DND-41 (cell line): ENCODE data around the gene CD22.

ENCODE experiments used
- ATAC-seq: fragments of 200-7000 bp; cut with Tn5 transposase; 3 replicates; pipeline ENCODE4 v1.9.1; 2021; ENCODE audit warnings: low read depth; ENCODE audit not compliant: insufficient read depth
- DNase-seq: peaks from one replicate; pipeline ENCODE4 v3.0.0-alpha.2; 2020
- H2AFZ ChIP-seq: 2 replicates; pipeline ENCODE4 v1.6.0; 2012; ENCODE audit warnings: low read depth, low read length
- H3K27ac ChIP-seq: 2 replicates; pipeline ENCODE4 v1.5.1; 2012; ENCODE audit warnings: low read length, inconsistent platforms
- H3K27me3 ChIP-seq: fragments of 200-600 bp; sonication (generic); 2 replicates; pipeline ENCODE4 v1.6.0; 2012; ENCODE audit warnings: low read length, mild to moderate bottlenecking, inconsistent platforms; ENCODE audit not compliant: insufficient read depth, poor library complexity
- H3K36me3 ChIP-seq: 2 replicates; pipeline ENCODE4 v1.5.1; 2012; ENCODE audit warnings: low read length, inconsistent platforms; ENCODE audit not compliant: insufficient read depth
- H3K4me1 ChIP-seq: 2 replicates; pipeline ENCODE4 v1.5.1; 2012; ENCODE audit warnings: mild to moderate bottlenecking, low read length; ENCODE audit not compliant: insufficient read depth
- H3K4me2 ChIP-seq: 2 replicates; pipeline ENCODE4 v1.6.0; 2012; ENCODE audit warnings: mild to moderate bottlenecking, moderate library complexity, low read length, inconsistent platforms; ENCODE audit not compliant: insufficient read depth
- H3K4me3 ChIP-seq, 2 experiments: fragments of 200-600 bp in 1 of 2; shearing (Covaris generic) in 1 of 2; 2 replicates each; pipeline ENCODE4 v1.5.1; 2012 to 2016; ENCODE audit warnings: inconsistent platforms in 2 of 2, low read length in 2 of 2, mild to moderate bottlenecking in 2 of 2, low read depth in 1 of 2, moderate library complexity in 1 of 2
- H3K79me2 ChIP-seq: 2 replicates; pipeline ENCODE4 v1.6.0; 2012; ENCODE audit warnings: low read length, inconsistent platforms; ENCODE audit not compliant: insufficient read depth
- H3K9ac ChIP-seq: 2 replicates; pipeline ENCODE4 v1.6.0; 2012; ENCODE audit warnings: low read depth, mild to moderate bottlenecking, inconsistent platforms, low read length, moderate library complexity
- H3K9me3 ChIP-seq: 2 replicates; pipeline ENCODE4 v1.5.1; 2012; ENCODE audit warnings: low read length, moderate library complexity, mild to moderate bottlenecking, inconsistent platforms; ENCODE audit not compliant: insufficient read depth, severe bottlenecking
- H4K20me1 ChIP-seq: 2 replicates; pipeline ENCODE4 v1.6.0; 2012; ENCODE audit warnings: low read length; ENCODE audit not compliant: insufficient read depth
- CTCF ChIP-seq: IDR thresholded peaks from 2 replicates; pipeline ENCODE4 v1.5.1; 2012; ENCODE audit warnings: borderline replicate concordance, low read length, moderate library complexity, mild to moderate bottlenecking; ENCODE audit not compliant: poor library complexity, severe bottlenecking; ENCODE audit errors: extremely low read depth
- EZH2 ChIP-seq: IDR thresholded peaks from 3 replicates; pipeline ENCODE4 v1.6.1; 2012; ENCODE audit warnings: borderline replicate concordance, low read depth, mild to moderate bottlenecking, moderate library complexity, low read length, inconsistent platforms; ENCODE audit not compliant: severe bottlenecking

The CD22 gene

GRCh38 chr19:35363711-35364425 is 34.9 kb downstream of the CD22 start:
- H3K79me2 ChIP-seq = no peaks in the 10 kb centered on the region
- H3K9me3 ChIP-seq = no peaks in the 10 kb centered on the region
- DNase-seq (no peak), ATAC-seq (no peak)
- no peaks in the 10 kb centered on the region for H3K27me3 ChIP-seq
- no peak overlapping the region for H3K27ac ChIP-seq
- no peaks in the 10 kb centered on the region for H4K20me1 ChIP-seq
- no peak overlapping the region for H3K4me2 ChIP-seq
- no peak overlapping the region for H3K4me3 ChIP-seq
- H2AFZ ChIP-seq = no peak overlapping the region
- TF ChIP-seq CTCF (no peak), EZH2 (no peak)
- no peaks in the 10 kb centered on the region for H3K4me1 ChIP-seq
- no peak overlapping the region for H3K9ac ChIP-seq
- H3K36me3 ChIP-seq = no peaks in the 10 kb centered on the region

GRCh38 chr19:35365303-35365702 is 36.3 kb downstream of the CD22 start:
- TF ChIP-seq EZH2 (no peak), CTCF (no peak)
- Histone ChIP-seq H3K4me3 (no peak overlapping the region), H3K9me3 (no peaks in the 10 kb centered on the region), H4K20me1 (no peaks in the 10 kb centered on the region), H3K79me2 (no peaks in the 10 kb centered on the region), H3K36me3 (no peaks in the 10 kb centered on the region), H3K9ac (no peak overlapping the region), H3K27ac (no peak overlapping the region), H2AFZ (no peak overlapping the region), H3K4me1 (no peaks in the 10 kb centered on the region), H3K4me2 (no peak overlapping the region), H3K27me3 (no peaks in the 10 kb centered on the region)
- DNase-seq (no peak), ATAC-seq (no peak)

GRCh38 chr19:35368378-35368777 is 39.4 kb downstream of the CD22 start:
- no peaks in the 10 kb centered on the region for H3K27me3 ChIP-seq
- H4K20me1 ChIP-seq = no peaks in the 10 kb centered on the region

More at GRCh38 chr19:35368378-35368777, 39.4 kb downstream of the CD22 start:
- Histone ChIP-seq H3K9ac (no peak overlapping the region), H3K4me3 (no peak overlapping the region), H3K9me3 (no peaks in the 10 kb centered on the region), H3K36me3 (no peaks in the 10 kb centered on the region), H3K4me1 (no peaks in the 10 kb centered on the region), H3K27ac (no peak overlapping the region), H2AFZ (no peak overlapping the region), H3K79me2 (no peaks in the 10 kb centered on the region), H3K4me2 (no peak overlapping the region)
- no peak for TF ChIP-seq CTCF
- TF ChIP-seq EZH2 = no peak
- DNase-seq (no peak), ATAC-seq (no peak)
